H1 (cell line): ENCODE results near the gene LMNTD1. TPM values are rescaled to one million over a fixed set of nuclear protein-coding genes. Genes with fewer than 3 reads are reported as not detected.

Experiments used
- BACH1 ChIP-seq: IDR thresholded peaks from 2 replicates; pipeline ENCODE4 v1.6.1; 2012; ENCODE audit warnings: low read length, improper control_type of control experiment
- BCL11A ChIP-seq, 2 experiments: IDR thresholded peaks; one replicate each; pipeline ENCODE4 v1.6.1; 2011; ENCODE audit warnings: low read depth in 2 of 2, low read length in 2 of 2, mild to moderate bottlenecking in 2 of 2
- CHD7 ChIP-seq: fragments of 300-600 bp; sonication (generic); IDR thresholded peaks from 2 replicates; pipeline ENCODE4 v1.7.1; 2012; ENCODE audit warnings: low read length, moderate library complexity, mild to moderate bottlenecking, inconsistent platforms; ENCODE audit not compliant: insufficient replicate concordance
- CREB1 ChIP-seq: IDR thresholded peaks from 2 replicates; pipeline ENCODE4 v1.6.1; 2012; ENCODE audit warnings: inconsistent platforms
- EZH2 ChIP-seq: fragments of 200-600 bp; sonication (generic); IDR thresholded peaks from 2 replicates; pipeline ENCODE4 v1.7.1; 2012; ENCODE audit warnings: low read depth, mild to moderate bottlenecking, moderate library complexity, low read length, inconsistent platforms; ENCODE audit not compliant: severe bottlenecking
- JUND ChIP-seq: IDR thresholded peaks from 2 replicates; pipeline ENCODE4 v1.6.1; 2011; ENCODE audit warnings: mild to moderate bottlenecking, improper control_type of control experiment, low read length
- KDM1A ChIP-seq: fragments of 200-600, 300-600 bp; sonication (generic); IDR thresholded peaks from 2 replicates; pipeline ENCODE4 v1.7.1; 2016; ENCODE audit warnings: mild to moderate bottlenecking, low read length, borderline replicate concordance
- MAFK ChIP-seq: IDR thresholded peaks from 2 replicates; pipeline ENCODE4 v1.6.1; 2012; ENCODE audit warnings: low read depth, mild to moderate bottlenecking, improper control_type of control experiment, low read length
- NRF1 ChIP-seq: IDR thresholded peaks from 2 replicates; pipeline ENCODE4 v1.6.1; 2011; ENCODE audit warnings: mild to moderate bottlenecking, low read depth, low read length, improper control_type of control experiment
- POLR2A ChIP-seq, 2 experiments: IDR thresholded peaks; 1 replicate in 1 of 2; 2 replicates in 1 of 2; pipeline ENCODE4 v1.6.1; 2011; ENCODE audit warnings: low read depth in 2 of 2, low read length in 2 of 2, mild to moderate bottlenecking in 2 of 2; ENCODE audit errors: control extremely low read depth in 1 of 2
- RAD21 ChIP-seq, 2 experiments: IDR thresholded peaks in 1 of 2; conservative IDR thresholded peaks in 1 of 2; 2 replicates each; pipeline ENCODE4 v1.6.1; 2011; ENCODE audit warnings: low read depth in 2 of 2, low read length in 2 of 2, improper control_type of control experiment in 1 of 2, inconsistent platforms in 1 of 2, mild to moderate bottlenecking in 1 of 2, moderate library complexity in 1 of 2
- SP4 ChIP-seq: IDR thresholded peaks from 2 replicates; pipeline ENCODE4 v1.6.1; 2012; ENCODE audit warnings: low read length, inconsistent platforms
- SRF ChIP-seq: IDR thresholded peaks from 2 replicates; pipeline ENCODE4 v1.6.1; 2011; ENCODE audit warnings: mild to moderate bottlenecking, low read depth, low read length, moderate library complexity
- polyA plus RNA-seq, 7 experiments: library from polyadenylated mRNA; depleted of rRNA in 3 of 7; stranded (reverse) in 5 of 7; unstranded in 2 of 7; fragments of >200 nt in 5 of 7; fragments of 200-250 nt in 2 of 7; gene quantifications; 1 replicate in 5 of 7; 2 replicates in 1 of 7; 4 replicates in 1 of 7; pipeline versions ENCODE4 v1.2.1 to v1.2.3, GENCODE V29; 2011 to 2013; ENCODE audit warnings: missing spikeins in 2 of 7, mixed read lengths in 2 of 7
- total RNA-seq: library from RNA; stranded (reverse); fragmentation: NEBNext Ultra II Directional; extraction: Animal tissue kit (Norgen Biotek cat#: 25700); gene quantifications from 2 replicates; pipeline ENCODE4 v1.2.1, GENCODE V29; 2021

Gene LMNTD1
- total and polyA plus RNA-seq, 2 of the 8 experiments (the other 6 are each of a cell fraction or from before 2014, with no cell fraction given): not detected

- no peak for TF ChIP-seq CHD7
- TF ChIP-seq NRF1: no peak
- TF ChIP-seq JUND: no peak
- no peak for TF ChIP-seq KDM1A
- TF ChIP-seq POLR2A (IDR thresholded peaks at IDR 0.05; ENCODE audit: control extremely low read depth in 1 of 2, low read depth in 2 of 2, low read length in 2 of 2): no peak
- no peak for TF ChIP-seq EZH2
- no peak for TF ChIP-seq RAD21 (IDR thresholded peaks at IDR 0.05 in 1 of 2, conservative IDR thresholded peaks at IDR 0.05 in 1 of 2; ENCODE audit: low read depth in 2 of 2, low read length in 2 of 2)
- no peak for TF ChIP-seq BACH1
- no peak for TF ChIP-seq BCL11A (IDR thresholded peaks at IDR 0.05; ENCODE audit: low read depth in 2 of 2, low read length in 2 of 2)
- no peak for TF ChIP-seq SP4
- no peak for TF ChIP-seq MAFK
- TF ChIP-seq CREB1: no peak
- no peak for TF ChIP-seq SRF
These were observed 80.6 kb downstream of the LMNTD1 start (continued) for GRCh38 chr12:25472453-25472852.
